Measurements from ENCODE around the gene TINAG. TPM values are rescaled to one million over a fixed set of nuclear protein-coding genes. Genes with fewer than 3 reads are reported as not detected.

The TINAG gene
- total RNA-seq, 2 experiments from 2014 or later = not detected

- no peaks in the 10 kb centered on the region for H3K4me1 Mint-ChIP-seq
- no peaks in the 10 kb centered on the region for H3K36me3 Mint-ChIP-seq (ENCODE audit: low read depth)
- ChIA-PET POLR2A (no interaction called here), CTCF (no interaction called here)
- no peaks in the 10 kb centered on the region for H3K9me3 Mint-ChIP-seq
- no peak overlapping the region for H3K4me3 Mint-ChIP-seq
- H3K27ac Mint-ChIP-seq = no peak overlapping the region
- no peak for DNase-seq
- no peaks in the 10 kb centered on the region for H3K27me3 Mint-ChIP-seq
Observed at GRCh38 chr6:54419885-54420284, 111.6 kb downstream of the TINAG start.

GRCh38 chr6:54426995-54427394 lies 118.8 kb downstream of the TINAG start:
- Mint-ChIP-seq H3K27ac (no peak overlapping the region), H3K4me3 (no peak overlapping the region)
- POLR2A ChIA-PET = no interaction called here

GRCh38 chr6:54427396-54427937 lies 119.2 kb downstream of the TINAG start:
- Mint-ChIP-seq H3K4me3 (no peak overlapping the region), H3K4me1 (no peaks in the 10 kb centered on the region), H3K9me3 (peaks cover 2% of the 10 kb centered on the region), H3K27me3 (no peaks in the 10 kb centered on the region), H3K36me3 (ENCODE audit: low read depth) (no peaks in the 10 kb centered on the region), H3K27ac (no peak overlapping the region)
- CTCF ChIA-PET = no interaction called here
- no peak for DNase-seq
- POLR2A ChIA-PET = no interaction called here

More at GRCh38 chr6:54426995-54427394, 118.8 kb downstream of the TINAG start:
- DNase-seq = no peak
- no peaks in the 10 kb centered on the region for H3K36me3 Mint-ChIP-seq (ENCODE audit: low read depth)
- CTCF ChIA-PET = no interaction called here
- peaks cover 2% of the 10 kb centered on the region for H3K9me3 Mint-ChIP-seq
- no peaks in the 10 kb centered on the region for H3K4me1 Mint-ChIP-seq
- no peaks in the 10 kb centered on the region for H3K27me3 Mint-ChIP-seq

- POLR2A ChIA-PET = no interaction called here
- Mint-ChIP-seq H3K27ac (no peak overlapping the region), H3K4me3 (no peak overlapping the region), H3K9me3 (peaks cover 2% of the 10 kb centered on the region), H3K36me3 (ENCODE audit: low read depth) (no peaks in the 10 kb centered on the region), H3K27me3 (no peaks in the 10 kb centered on the region), H3K4me1 (no peaks in the 10 kb centered on the region)
- CTCF ChIA-PET = no interaction called here
- no peak for DNase-seq
Observed at GRCh38 chr6:54428431-54428830, 120.2 kb downstream of the TINAG start.

GRCh38 chr6:54431466-54431865 lies 123.2 kb downstream of the TINAG start:
- peaks cover 2% of the 10 kb centered on the region for H3K9me3 Mint-ChIP-seq
- H3K4me1 Mint-ChIP-seq = no peaks in the 10 kb centered on the region
- H3K4me3 Mint-ChIP-seq = no peak overlapping the region
- ChIA-PET POLR2A (no interaction called here), CTCF (no interaction called here)
- no peaks in the 10 kb centered on the region for H3K27me3 Mint-ChIP-seq
- no peaks in the 10 kb centered on the region for H3K36me3 Mint-ChIP-seq (ENCODE audit: low read depth)
- DNase-seq = no peak
- no peak overlapping the region for H3K27ac Mint-ChIP-seq

Other genes with a start within 250 kb of the TINAG start
- not detected for gene MLIP, start 197.0 kb upstream of the TINAG start, total RNA-seq